HG03460 (cell line): ENCODE measurements around the gene MCMBP.
"Not testable (repeated sequence)": the region's sequence is repeated elsewhere in the genome, so short reads cannot be mapped to it uniquely, and the experiment has no call there.

ENCODE experiments used
- ATAC-seq: cut with Tn5 transposase; IDR thresholded peaks from one replicate; pipeline ENCODE4 v1.9.1; 2021; ENCODE audit not compliant: unreplicated experiment

MCMBP gene

GRCh38 chr10:119832951-119833350, 39.7 kb downstream of the MCMBP start:
- no peak for ATAC-seq

GRCh38 chr10:119831656-119832055, 41.0 kb downstream of the MCMBP start:
- no peak for ATAC-seq

GRCh38 chr10:119830851-119831250, 41.8 kb downstream of the MCMBP start:
- no peak for ATAC-seq

GRCh38 chr10:119829429-119829828, 43.2 kb downstream of the MCMBP start:
- ATAC-seq, result no peak

- ATAC-seq, result no peak
Measured at GRCh38 chr10:119827430-119827829, 45.2 kb downstream of the MCMBP start.

- ATAC-seq, result no peak
Measured at GRCh38 chr10:119826771-119827170, 45.9 kb downstream of the MCMBP start.

GRCh38 chr10:119824299-119824698, 48.3 kb downstream of the MCMBP start:
- ATAC-seq, result no peak

- no peak for ATAC-seq
Measured at GRCh38 chr10:119821182-119821581, 51.5 kb downstream of the MCMBP start.

GRCh38 chr10:119818889-119819270, 53.8 kb downstream of the MCMBP start:
- no peak for ATAC-seq

- no peak for ATAC-seq
Measured at GRCh38 chr10:119817991-119818888, 54.4 kb downstream of the MCMBP start.

GRCh38 chr10:119815671-119816070, 57.0 kb downstream of the MCMBP start:
- ATAC-seq, result no peak

- no peak for ATAC-seq
Measured at GRCh38 chr10:119812684-119813083, 60.0 kb downstream of the MCMBP start.

GRCh38 chr10:119811122-119811521, 61.5 kb downstream of the MCMBP start:
- ATAC-seq, result no peak

- peak; percentile 62 for ATAC-seq
Measured at GRCh38 chr10:119807960-119808697, 64.5 kb downstream of the MCMBP start.

- no peak for ATAC-seq
Measured at GRCh38 chr10:119806334-119807130, 66.1 kb downstream of the MCMBP start.

GRCh38 chr10:119805702-119806230, 66.9 kb downstream of the MCMBP start:
- no peak for ATAC-seq

- ATAC-seq, result no peak
Measured at GRCh38 chr10:119803264-119803663, 69.4 kb downstream of the MCMBP start.

GRCh38 chr10:119801998-119802538, 70.6 kb downstream of the MCMBP start:
- ATAC-seq, result no peak

GRCh38 chr10:119801176-119801575, 71.5 kb downstream of the MCMBP start:
- no peak for ATAC-seq

GRCh38 chr10:119796039-119796438, 76.6 kb downstream of the MCMBP start:
- ATAC-seq, result no peak

- not testable (repeated sequence) for ATAC-seq
Measured at GRCh38 chr10:119795101-119795500, 77.5 kb downstream of the MCMBP start.
